Lung (tissue), 12 donors: Measurements from ENCODE around the gene KCNMA1. TPM values are rescaled to one million over a fixed set of nuclear protein-coding genes. Genes with fewer than 3 reads are reported as not detected.

ENCODE experiments used
- ATAC-seq: fragments of 200-7000 bp; cut with Tn5 transposase; one replicate; pipeline ENCODE4 v1.9.1; 2020; ENCODE audit warnings: moderate number of reproducible peaks; ENCODE audit not compliant: insufficient read depth, low FRiP score
- DNase-seq, 3 donors: peaks; one replicate each; pipeline ENCODE4 v3.0.0-alpha.2; 2013 to 2017
- H3K27ac ChIP-seq, 2 donors: one replicate each; pipeline ENCODE4 v1.5.1; 2013; ENCODE audit warnings: mild to moderate bottlenecking in 2 of 2, moderate library complexity in 2 of 2, control low read depth in 1 of 2, inconsistent platforms in 1 of 2, low read depth in 1 of 2, low read length in 1 of 2
- H3K27me3 ChIP-seq, 3 donors: one replicate each; pipeline ENCODE4 v1.5.1; 2013; ENCODE audit warnings: low read length in 2 of 3; ENCODE audit not compliant: control insufficient read depth in 3 of 3, insufficient read depth in 3 of 3
- H3K36me3 ChIP-seq, 4 donors: one replicate each; pipeline ENCODE4 v1.5.1; 2013; ENCODE audit warnings: low read length in 4 of 4, mild to moderate bottlenecking in 1 of 4, moderate library complexity in 1 of 4; ENCODE audit not compliant: control insufficient read depth in 4 of 4, insufficient read depth in 4 of 4
- H3K4me1 ChIP-seq, 5 donors: one replicate each; pipeline ENCODE4 v1.5.1; 2013; ENCODE audit warnings: low read length in 5 of 5, mild to moderate bottlenecking in 2 of 5, moderate library complexity in 1 of 5; ENCODE audit not compliant: control insufficient read depth in 5 of 5, insufficient read depth in 5 of 5
- H3K4me3 ChIP-seq: one replicate; pipeline ENCODE4 v1.5.1; 2013; ENCODE audit warnings: mild to moderate bottlenecking, control low read depth, moderate library complexity
- H3K9ac ChIP-seq, 2 donors: one replicate each; pipeline ENCODE4 v1.5.1; 2013; ENCODE audit warnings: low read length in 2 of 2, control low read depth in 1 of 2; ENCODE audit not compliant: insufficient read depth in 1 of 2
- H3K9me3 ChIP-seq, 4 donors: one replicate each; pipeline ENCODE4 v1.5.1; 2013; ENCODE audit warnings: low read length in 3 of 4, mild to moderate bottlenecking in 1 of 4, moderate library complexity in 1 of 4; ENCODE audit not compliant: control insufficient read depth in 4 of 4, insufficient read depth in 3 of 4
- WGBS, 2 donors: extraction: QIAGEN DNeasy Blood & Tissue Kit; methylation state at CpG; one replicate each; pipeline ENCODE4 v1.1.7; 2013; 5-methylcytosine and 5-hydroxymethylcytosine counted together
- polyA plus RNA-seq, 2 donors: library from polyadenylated mRNA; stranded (reverse); fragments of 200-250 nt; gene quantifications; one replicate each; pipeline ENCODE4 v1.2.1, GENCODE V29; 2013
- total RNA-seq, 2 donors: library from RNA; depleted of rRNA in 1 of 2; stranded (reverse); fragments of >200 nt in 1 of 2; gene quantifications; one replicate each; pipeline ENCODE4 v1.2.1, GENCODE V29; 2014 to 2021
- TF ChIP-seq, protein P1 (sequence below): IDR thresholded peaks from 2 replicates; pipeline ENCODE4 v1.5.1; 2012; ENCODE audit warnings: mild to moderate bottlenecking; ENCODE audit errors: control extremely low read depth, extremely low read depth
- donor health status: control.
- donor health status: control.
- donor health status: Bipolar disorder and iron deficiency.
- donor health status: healthy.
- donor health status: DM: yes; HTN: yes; CAD: no.

Gene KCNMA1
- total and polyA plus RNA-seq, 4 donors = 3.8 to 13.0 (median 5.5) TPM

DNA sequence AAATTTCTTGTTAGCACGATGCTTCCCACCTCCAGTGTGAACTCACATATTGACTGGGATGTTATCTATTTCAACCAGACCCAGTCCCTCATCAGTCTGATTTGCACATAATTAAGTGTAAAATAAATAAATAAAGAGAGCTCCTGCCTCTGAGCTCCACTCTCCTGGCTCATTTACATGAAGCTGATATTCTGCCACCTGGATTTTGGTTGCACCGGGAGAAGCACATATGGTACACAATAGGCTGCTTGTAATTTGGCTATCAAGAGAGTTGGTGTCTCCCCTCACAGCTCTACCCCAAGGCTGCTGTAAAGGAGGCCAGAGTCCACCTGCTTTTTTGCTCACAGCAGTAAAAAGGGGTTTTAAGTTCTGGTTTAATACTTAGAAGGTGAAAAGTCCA is 610.5 kb downstream of the KCNMA1 start:
- 84 to 92% methylated on average over 2 of the region's 2 CpGs for WGBS, 2 donors
- Histone ChIP-seq H3K4me1 (peaks cover 0 to 57% (median 10%) of the 10 kb centered on the region in 5 donors), H3K27me3 (no peaks in the 10 kb centered on the region), H3K4me3 (no peak overlapping the region), H3K36me3 (no peaks in the 10 kb centered on the region), H3K9ac (no peak overlapping the region), H3K27ac (no peak overlapping the region), H3K9me3 (no peaks in the 10 kb centered on the region)
- TF ChIP-seq, protein P1, sequence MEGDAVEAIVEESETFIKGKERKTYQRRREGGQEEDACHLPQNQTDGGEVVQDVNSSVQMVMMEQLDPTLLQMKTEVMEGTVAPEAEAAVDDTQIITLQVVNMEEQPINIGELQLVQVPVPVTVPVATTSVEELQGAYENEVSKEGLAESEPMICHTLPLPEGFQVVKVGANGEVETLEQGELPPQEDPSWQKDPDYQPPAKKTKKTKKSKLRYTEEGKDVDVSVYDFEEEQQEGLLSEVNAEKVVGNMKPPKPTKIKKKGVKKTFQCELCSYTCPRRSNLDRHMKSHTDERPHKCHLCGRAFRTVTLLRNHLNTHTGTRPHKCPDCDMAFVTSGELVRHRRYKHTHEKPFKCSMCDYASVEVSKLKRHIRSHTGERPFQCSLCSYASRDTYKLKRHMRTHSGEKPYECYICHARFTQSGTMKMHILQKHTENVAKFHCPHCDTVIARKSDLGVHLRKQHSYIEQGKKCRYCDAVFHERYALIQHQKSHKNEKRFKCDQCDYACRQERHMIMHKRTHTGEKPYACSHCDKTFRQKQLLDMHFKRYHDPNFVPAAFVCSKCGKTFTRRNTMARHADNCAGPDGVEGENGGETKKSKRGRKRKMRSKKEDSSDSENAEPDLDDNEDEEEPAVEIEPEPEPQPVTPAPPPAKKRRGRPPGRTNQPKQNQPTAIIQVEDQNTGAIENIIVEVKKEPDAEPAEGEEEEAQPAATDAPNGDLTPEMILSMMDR = no peak
- DNase-seq (no peak), ATAC-seq (no peak)

DNA sequence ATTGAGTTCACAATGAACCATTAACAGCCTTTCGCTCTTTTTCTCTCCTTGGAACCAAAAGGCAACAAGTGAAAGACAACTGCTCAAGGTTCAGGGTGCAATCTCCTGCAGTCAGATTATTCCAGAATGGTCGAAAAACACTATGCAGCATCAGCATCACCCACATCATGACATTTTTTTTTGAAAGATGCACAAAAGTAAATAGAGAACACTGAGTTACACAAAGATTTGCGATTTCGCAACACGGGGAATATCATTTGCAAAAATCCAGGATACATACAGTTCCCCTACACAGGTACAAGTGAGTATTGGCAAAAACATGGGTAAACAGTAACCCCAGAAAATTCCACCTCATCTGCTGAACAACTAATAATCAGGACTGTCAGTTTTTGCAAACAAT is 611.5 kb downstream of the KCNMA1 start:
- H3K9ac ChIP-seq = no peak overlapping the region
- H3K36me3 ChIP-seq = no peaks in the 10 kb centered on the region
- TF ChIP-seq, protein P1 = no peak
- WGBS, 2 donors = 96% methylated on average over 5 of the region's 5 CpGs
- DNase-seq (no peak), ATAC-seq (no peak)
- no peaks in the 10 kb centered on the region for H3K9me3 ChIP-seq
- no peaks in the 10 kb centered on the region for H3K27me3 ChIP-seq
- no peak overlapping the region for H3K27ac ChIP-seq
- H3K4me3 ChIP-seq = no peak overlapping the region
- peaks cover 0 to 62% (median 9%) of the 10 kb centered on the region in 5 donors for H3K4me1 ChIP-seq

DNA sequence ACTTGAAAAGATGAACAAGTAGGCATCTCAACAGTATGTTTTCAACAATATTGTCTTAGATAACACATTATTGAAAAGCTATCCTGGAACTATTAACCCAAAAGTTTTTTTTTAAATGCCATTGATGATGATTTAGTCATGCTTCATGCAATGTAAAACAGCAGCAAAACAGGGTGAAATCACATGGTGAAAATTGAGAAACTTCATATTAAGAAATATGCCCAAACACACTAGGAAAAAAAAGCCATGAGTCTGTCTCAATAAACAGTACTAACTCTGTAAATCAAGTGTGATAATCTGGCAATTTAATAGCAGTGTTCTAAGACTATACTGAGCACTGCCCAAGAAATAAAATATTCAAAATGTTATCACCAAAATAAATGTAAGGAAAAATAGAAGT is 613.1 kb downstream of the KCNMA1 start:
- TF ChIP-seq, protein P1 = no peak
- Histone ChIP-seq H3K27ac (no peak overlapping the region), H3K36me3 (no peaks in the 10 kb centered on the region), H3K9me3 (no peaks in the 10 kb centered on the region), H3K27me3 (no peaks in the 10 kb centered on the region), H3K4me1 (peaks cover 0 to 60% (median 0%) of the 10 kb centered on the region in 5 donors), H3K4me3 (no peak overlapping the region), H3K9ac (no peak overlapping the region)
- ATAC-seq = no peak
- DNase-seq = no peak

DNA sequence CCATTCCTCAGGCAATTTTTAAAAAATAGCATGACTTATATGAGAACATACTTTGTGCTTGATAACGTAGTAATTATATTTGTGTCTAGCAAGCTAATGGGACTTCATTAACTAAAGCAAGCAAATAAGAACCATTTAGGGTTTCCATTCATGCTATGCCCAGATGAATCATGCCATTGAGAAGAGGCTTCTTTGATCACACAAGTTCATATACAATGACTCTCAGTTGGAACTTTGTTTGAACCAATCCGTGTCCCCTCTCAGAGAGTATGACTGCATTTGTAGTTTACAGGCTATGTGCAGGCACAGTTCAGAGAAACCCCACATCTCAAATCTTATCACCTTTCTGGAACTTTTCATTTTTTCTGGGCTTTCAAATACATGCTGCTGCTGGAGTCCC is 614.2 kb downstream of the KCNMA1 start:
- TF ChIP-seq, protein P1 = no peak
- Histone ChIP-seq H3K9me3 (no peaks in the 10 kb centered on the region), H3K4me3 (no peak overlapping the region), H3K9ac (no peak overlapping the region), H3K27me3 (no peaks in the 10 kb centered on the region), H3K27ac (no peak overlapping the region), H3K36me3 (no peaks in the 10 kb centered on the region), H3K4me1 (peaks cover 0 to 55% (median 0%) of the 10 kb centered on the region in 5 donors)
- 89 to 94% methylated on average over 2 of the region's 2 CpGs for WGBS, 2 donors
- ATAC-seq (no peak), DNase-seq (no peak)
